CD14-positive monocyte (primary cell): ENCODE results near the gene SLIT1. TPM values are rescaled to one million over a fixed set of nuclear protein-coding genes. Genes with fewer than 3 reads are reported as not detected.

ENCODE experiments used
- DNase-seq, 3 donors: peaks; one replicate each; pipeline ENCODE4 v3.0.0-alpha.2; 2011 to 2022
- H2AFZ ChIP-seq: 2 replicates; pipeline ENCODE4 v1.6.0; 2012; ENCODE audit warnings: mild to moderate bottlenecking, low read depth, low read length, inconsistent platforms; ENCODE audit not compliant: insufficient read depth, poor library complexity, severe bottlenecking
- H3K27ac ChIP-seq, 2 donors: 1 replicate in 1 of 2; 2 replicates in 1 of 2; pipeline ENCODE4 v1.5.1; 2012 to 2013; ENCODE audit warnings: low read length in 2 of 2, control low read depth in 1 of 2, inconsistent platforms in 1 of 2, low read depth in 1 of 2, mild to moderate bottlenecking in 1 of 2
- H3K27me3 ChIP-seq, 2 donors: one replicate each; pipeline versions ENCODE4 v1.6.0 to v1.6.1; 2011 to 2013; ENCODE audit warnings: low read length in 2 of 2; ENCODE audit not compliant: control insufficient read depth in 2 of 2, insufficient read depth in 2 of 2
- H3K36me3 ChIP-seq, 2 donors: replicated peaks in 1 of 2; 1 replicate in 1 of 2; 2 replicates in 1 of 2; pipeline versions ENCODE4 v1.5.1 to v1.6.1; 2012 to 2013; ENCODE audit warnings: low read length in 2 of 2, control low read depth in 1 of 2, inconsistent platforms in 1 of 2, mild to moderate bottlenecking in 1 of 2; ENCODE audit not compliant: insufficient read depth in 2 of 2, control insufficient read depth in 1 of 2
- H3K4me1 ChIP-seq, 2 donors: 1 replicate in 1 of 2; 2 replicates in 1 of 2; pipeline versions ENCODE4 v1.5.1 to v1.6.1; 2012 to 2013; ENCODE audit warnings: low read length in 2 of 2, control low read depth in 1 of 2, inconsistent platforms in 1 of 2, mild to moderate bottlenecking in 1 of 2, moderate library complexity in 1 of 2; ENCODE audit not compliant: insufficient read depth in 2 of 2, control insufficient read depth in 1 of 2
- H3K4me2 ChIP-seq: replicated peaks from 2 replicates; pipeline ENCODE3; 2012; ENCODE audit warnings: low read length, moderate library complexity, mild to moderate bottlenecking; ENCODE audit not compliant: poor library complexity, severe bottlenecking; ENCODE audit errors: extremely low read depth
- H3K4me3 ChIP-seq, 3 experiments: fragments of 200-600 bp in 1 of 3; sonication (generic) in 1 of 3; replicated peaks in 1 of 3; 1 replicate in 2 of 3; 2 replicates in 1 of 3; pipeline ENCODE4 v1.5.1; 2011 to 2013; ENCODE audit warnings: low read length in 3 of 3, mild to moderate bottlenecking in 3 of 3, control low read depth in 2 of 3, low read depth in 2 of 3, inconsistent platforms in 1 of 3, moderate library complexity in 1 of 3
- H3K79me2 ChIP-seq: 2 replicates; pipeline ENCODE4 v1.6.0; 2012; ENCODE audit warnings: mild to moderate bottlenecking, control low read depth, inconsistent platforms, low read length, moderate library complexity; ENCODE audit not compliant: insufficient read depth
- H3K9ac ChIP-seq: 2 replicates; pipeline ENCODE4 v1.6.0; 2017; ENCODE audit warnings: low read length, mild to moderate bottlenecking; ENCODE audit not compliant: insufficient read depth, poor library complexity, severe bottlenecking
- H3K9me3 ChIP-seq, 2 donors: replicated peaks in 1 of 2; 1 replicate in 1 of 2; 2 replicates in 1 of 2; pipeline versions ENCODE4 v1.5.1 to v1.6.1; 2012 to 2013; ENCODE audit warnings: low read length in 2 of 2, control low read depth in 1 of 2; ENCODE audit not compliant: control insufficient read depth in 1 of 2, insufficient read depth in 1 of 2
- H4K20me1 ChIP-seq: 2 replicates; pipeline ENCODE4 v1.6.0; 2012; ENCODE audit warnings: mild to moderate bottlenecking, low read length, control low read depth, moderate library complexity; ENCODE audit not compliant: insufficient read depth
- H3K27ac Mint-ChIP-seq, 7 donors: one replicate each; pipeline ENCODE4 v1.8.0; 2020; ENCODE audit warnings: mild to moderate bottlenecking in 7 of 7, mixed read lengths in 7 of 7, moderate library complexity in 6 of 7, inconsistent platforms in 2 of 7
- H3K27me3 Mint-ChIP-seq, 3 donors: one replicate each; pipeline ENCODE4 v1.8.0; 2021 to 2022; ENCODE audit warnings: low read depth in 3 of 3, mild to moderate bottlenecking in 3 of 3, mixed read lengths in 3 of 3, moderate library complexity in 3 of 3, inconsistent platforms in 1 of 3
- H3K36me3 Mint-ChIP-seq, 2 donors: one replicate each; pipeline ENCODE4 v1.8.0; 2020; ENCODE audit warnings: mixed read lengths in 2 of 2, inconsistent platforms in 1 of 2, mild to moderate bottlenecking in 1 of 2
- H3K4me1 Mint-ChIP-seq: one replicate; pipeline ENCODE4 v1.8.0; 2020; ENCODE audit warnings: mild to moderate bottlenecking, mixed read lengths
- H3K4me3 Mint-ChIP-seq, 2 donors: one replicate each; pipeline ENCODE4 v1.8.0; 2020; ENCODE audit warnings: mild to moderate bottlenecking in 2 of 2, mixed read lengths in 2 of 2, moderate library complexity in 1 of 2
- H3K9me3 Mint-ChIP-seq, 7 donors: one replicate each; pipeline ENCODE4 v1.8.0; 2020 to 2022; ENCODE audit warnings: mixed read lengths in 7 of 7, mild to moderate bottlenecking in 6 of 7, moderate library complexity in 6 of 7, inconsistent platforms in 2 of 7
- CTCF ChIP-seq: fragments of 200-600 bp; IDR thresholded peaks from one replicate; pipeline ENCODE4 v1.8.0; 2022; ENCODE audit warnings: antibody characterized with exemption, mild to moderate bottlenecking
- WGBS: methylation state at CpG from one replicate; pipeline ENCODE4 v1.1.5; 2013; ENCODE audit warnings: missing lambda C conversion rate; ENCODE audit not compliant: insufficient coverage; 5-methylcytosine and 5-hydroxymethylcytosine counted together
- intact Hi-C, 2 donors: fragments of 100-400 bp; cut with micrococcal nuclease; formaldehyde crosslinking; loops; one replicate each; pipeline versions ENCODE4 v1.15.0 to v1.15.1; 2023
- polyA plus RNA-seq, 3 donors: library from polyadenylated mRNA; depleted of rRNA in 1 of 3; unstranded in 2 of 3; stranded (reverse) in 1 of 3; fragments of 300-500 nt in 2 of 3; fragments of >200 nt in 1 of 3; fragmentation: Illumina TruSeq in 2 of 3; gene quantifications; 1 replicate in 2 of 3; 2 replicates in 1 of 3; pipeline ENCODE4 v1.2.3, GENCODE V29; 2012 to 2021

SLIT1 gene
- polyA plus RNA-seq, 3 donors, result 0.05 to 0.81 (median 0.16) TPM

DNA sequence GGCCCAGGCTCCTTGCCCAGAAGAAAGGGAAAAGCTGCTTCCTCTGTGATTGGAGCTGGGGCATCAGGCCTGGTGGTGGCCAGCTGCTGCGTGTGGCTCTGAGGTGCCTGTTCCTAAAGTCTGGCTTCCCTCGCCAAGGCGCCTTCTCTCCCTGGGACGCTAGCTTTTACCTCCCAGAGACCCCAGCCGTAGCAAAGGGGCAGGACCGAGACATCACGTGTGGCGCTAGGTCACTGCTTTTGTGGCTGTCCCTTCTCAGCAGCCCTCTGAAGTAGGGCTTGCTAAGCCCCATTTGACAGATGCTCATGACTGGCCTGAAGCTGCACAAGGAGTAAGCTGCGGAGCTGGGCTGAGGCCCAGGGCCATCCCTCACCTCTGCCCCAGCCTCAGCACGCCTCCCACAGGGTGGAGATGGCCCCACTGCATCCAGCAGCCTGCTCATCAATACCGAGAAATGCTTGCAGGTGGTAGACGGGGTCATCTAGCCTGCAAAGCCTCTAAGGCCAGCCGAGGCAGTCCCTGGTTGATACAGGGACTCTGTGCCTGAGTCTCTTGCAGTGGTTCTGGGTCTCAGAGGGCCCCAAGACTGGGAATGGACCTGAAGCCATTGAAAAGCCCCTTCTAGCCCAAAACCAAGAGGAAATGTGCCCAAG lies 182.5 kb downstream of the SLIT1 start:
- H3K27me3 ChIP-seq, result no peaks in the 10 kb centered on the region
- H3K4me3 Mint-ChIP-seq, result no peak overlapping the region
- intact Hi-C loops, result no loop called here
- no peak for TF ChIP-seq CTCF
- H3K9me3 ChIP-seq, result peaks cover 12 to 20% of the 10 kb centered on the region in 2 donors
- H3K27ac Mint-ChIP-seq, result no peak overlapping the region
- peaks cover 0 to 11% (median 4%) of the 10 kb centered on the region in 3 donors for H3K27me3 Mint-ChIP-seq
- no peaks in the 10 kb centered on the region for H3K4me1 Mint-ChIP-seq
- H3K4me2 ChIP-seq, result no peak overlapping the region
- H4K20me1 ChIP-seq, result no peaks in the 10 kb centered on the region
- 95% methylated on average over 13 of the region's 13 CpGs for WGBS
- no peak overlapping the region for H3K27ac ChIP-seq
- no peaks in the 10 kb centered on the region for H3K36me3 ChIP-seq
- H3K36me3 Mint-ChIP-seq, result no peaks in the 10 kb centered on the region
- H3K4me3 ChIP-seq, result no peak overlapping the region
- no peak overlapping the region for H3K9ac ChIP-seq
- H3K4me1 ChIP-seq, result no peaks in the 10 kb centered on the region
- H3K9me3 Mint-ChIP-seq, result peaks cover 13 to 24% (median 18%) of the 10 kb centered on the region in 7 donors
- no peaks in the 10 kb centered on the region for H3K79me2 ChIP-seq
- H2AFZ ChIP-seq, result no peak overlapping the region
- no peak for DNase-seq

- no peaks in the 10 kb centered on the region for H3K36me3 Mint-ChIP-seq
- Histone ChIP-seq H3K9me3 (peaks cover 7 to 14% of the 10 kb centered on the region in 2 donors), H3K9ac (no peak overlapping the region), H3K4me3 (no peak overlapping the region), H3K4me1 (no peaks in the 10 kb centered on the region), H2AFZ (no peak overlapping the region), H3K36me3 (no peaks in the 10 kb centered on the region), H4K20me1 (no peaks in the 10 kb centered on the region), H3K79me2 (no peaks in the 10 kb centered on the region), H3K4me2 (no peak overlapping the region), H3K27me3 (no peaks in the 10 kb centered on the region), H3K27ac (no peak overlapping the region)
- no peak for TF ChIP-seq CTCF
- peaks cover 10 to 21% (median 15%) of the 10 kb centered on the region in 7 donors for H3K9me3 Mint-ChIP-seq
- intact Hi-C loops, result no loop called here
- no peaks in the 10 kb centered on the region for H3K4me1 Mint-ChIP-seq
- H3K4me3 Mint-ChIP-seq, result no peak overlapping the region
- DNase-seq, result no peak
- peaks cover 0 to 12% (median 4%) of the 10 kb centered on the region in 3 donors for H3K27me3 Mint-ChIP-seq
- H3K27ac Mint-ChIP-seq, result no peak overlapping the region
- 96% methylated on average over 12 of the region's 16 CpGs for WGBS
Measured at GRCh38 chr10:97002670-97003069, 183.1 kb downstream of the SLIT1 start.
